TTC549 (cell line): ENCODE results near the gene NR6A1.

Source experiments
- FAIRE-seq: peaks from 2 replicates; lab custom pipeline; 2012; peaks lifted over from hg19 to GRCh38; lab: Jason Lieb, UNC

NR6A1 gene

GRCh38 chr9:124501771-124502320 is 269.3 kb downstream of the NR6A1 start:
- no peak for FAIRE-seq

- FAIRE-seq: no peak
Observed at GRCh38 chr9:124500796-124501611, 270.1 kb downstream of the NR6A1 start.

GRCh38 chr9:124500028-124500795 is 270.9 kb downstream of the NR6A1 start:
- no peak for FAIRE-seq

- no peak for FAIRE-seq
Observed at GRCh38 chr9:124499216-124499615, 271.9 kb downstream of the NR6A1 start.

- FAIRE-seq: no peak
Observed at GRCh38 chr9:124498499-124499146, 272.5 kb downstream of the NR6A1 start.

- no peak for FAIRE-seq
Observed at GRCh38 chr9:124498040-124498439, 273.1 kb downstream of the NR6A1 start.

GRCh38 chr9:124497441-124497840 is 273.7 kb downstream of the NR6A1 start:
- no peak for FAIRE-seq

GRCh38 chr9:124496463-124496862 is 274.6 kb downstream of the NR6A1 start:
- no peak for FAIRE-seq

- FAIRE-seq: no peak
Observed at GRCh38 chr9:124496075-124496449, 275.0 kb downstream of the NR6A1 start.

GRCh38 chr9:124495126-124496074 is 275.7 kb downstream of the NR6A1 start:
- no peak for FAIRE-seq

GRCh38 chr9:124493794-124494479 is 277.2 kb downstream of the NR6A1 start:
- FAIRE-seq: no peak

GRCh38 chr9:124493218-124493617 is 277.9 kb downstream of the NR6A1 start:
- FAIRE-seq: no peak

GRCh38 chr9:124492818-124493217 is 278.3 kb downstream of the NR6A1 start:
- no peak for FAIRE-seq

GRCh38 chr9:124491049-124491975 is 279.8 kb downstream of the NR6A1 start:
- FAIRE-seq: no peak

GRCh38 chr9:124490004-124490403 is 281.1 kb downstream of the NR6A1 start:
- FAIRE-seq: no peak

- no peak for FAIRE-seq
Observed at GRCh38 chr9:124489222-124489621, 281.9 kb downstream of the NR6A1 start.

GRCh38 chr9:124488641-124489210 is 282.4 kb downstream of the NR6A1 start:
- no peak for FAIRE-seq

GRCh38 chr9:124487260-124488182 is 283.6 kb downstream of the NR6A1 start:
- FAIRE-seq: no peak
